ENCODE measurements around the gene NCKAP1.

GRCh38 chr2:183024339-183025095, 13.7 kb downstream of the NCKAP1 start:
- TF ChIP-seq, protein P1, sequence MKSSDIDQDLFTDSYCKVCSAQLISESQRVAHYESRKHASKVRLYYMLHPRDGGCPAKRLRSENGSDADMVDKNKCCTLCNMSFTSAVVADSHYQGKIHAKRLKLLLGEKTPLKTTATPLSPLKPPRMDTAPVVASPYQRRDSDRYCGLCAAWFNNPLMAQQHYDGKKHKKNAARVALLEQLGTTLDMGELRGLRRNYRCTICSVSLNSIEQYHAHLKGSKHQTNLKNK (CRISPR knock-in tag; IDR thresholded peaks at IDR 0.05), result no peak
- no peak for TF ChIP-seq CTCF (IDR thresholded peaks at IDR 0.05)
- no peak for TF ChIP-seq TCF7 (CRISPR knock-in tag; IDR thresholded peaks at IDR 0.05; ENCODE audit: low read depth)
- TF ChIP-seq PRRX2 (CRISPR knock-in tag; IDR thresholded peaks at IDR 0.05), result no peak
- TF ChIP-seq CREB1 (CRISPR knock-in tag; IDR thresholded peaks at IDR 0.05), result no peak
- TF ChIP-seq GABPB1 (CRISPR knock-in tag; IDR thresholded peaks at IDR 0.05), result no peak
- TF ChIP-seq JUN (CRISPR knock-in tag; IDR thresholded peaks at IDR 0.05), result no peak
- no peak for TF ChIP-seq ZBTB43 (CRISPR knock-in tag; IDR thresholded peaks at IDR 0.05)
- no peak for TF ChIP-seq ZNF232 (CRISPR knock-in tag; IDR thresholded peaks at IDR 0.05)
- TF ChIP-seq, protein P2, sequence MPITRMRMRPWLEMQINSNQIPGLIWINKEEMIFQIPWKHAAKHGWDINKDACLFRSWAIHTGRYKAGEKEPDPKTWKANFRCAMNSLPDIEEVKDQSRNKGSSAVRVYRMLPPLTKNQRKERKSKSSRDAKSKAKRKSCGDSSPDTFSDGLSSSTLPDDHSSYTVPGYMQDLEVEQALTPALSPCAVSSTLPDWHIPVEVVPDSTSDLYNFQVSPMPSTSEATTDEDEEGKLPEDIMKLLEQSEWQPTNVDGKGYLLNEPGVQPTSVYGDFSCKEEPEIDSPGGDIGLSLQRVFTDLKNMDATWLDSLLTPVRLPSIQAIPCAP (CRISPR knock-in tag; IDR thresholded peaks at IDR 0.05), result no peak
- TF ChIP-seq, protein P3, sequence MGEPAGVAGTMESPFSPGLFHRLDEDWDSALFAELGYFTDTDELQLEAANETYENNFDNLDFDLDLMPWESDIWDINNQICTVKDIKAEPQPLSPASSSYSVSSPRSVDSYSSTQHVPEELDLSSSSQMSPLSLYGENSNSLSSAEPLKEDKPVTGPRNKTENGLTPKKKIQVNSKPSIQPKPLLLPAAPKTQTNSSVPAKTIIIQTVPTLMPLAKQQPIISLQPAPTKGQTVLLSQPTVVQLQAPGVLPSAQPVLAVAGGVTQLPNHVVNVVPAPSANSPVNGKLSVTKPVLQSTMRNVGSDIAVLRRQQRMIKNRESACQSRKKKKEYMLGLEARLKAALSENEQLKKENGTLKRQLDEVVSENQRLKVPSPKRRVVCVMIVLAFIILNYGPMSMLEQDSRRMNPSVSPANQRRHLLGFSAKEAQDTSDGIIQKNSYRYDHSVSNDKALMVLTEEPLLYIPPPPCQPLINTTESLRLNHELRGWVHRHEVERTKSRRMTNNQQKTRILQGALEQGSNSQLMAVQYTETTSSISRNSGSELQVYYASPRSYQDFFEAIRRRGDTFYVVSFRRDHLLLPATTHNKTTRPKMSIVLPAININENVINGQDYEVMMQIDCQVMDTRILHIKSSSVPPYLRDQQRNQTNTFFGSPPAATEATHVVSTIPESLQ (CRISPR knock-in tag; IDR thresholded peaks at IDR 0.05), result no peak
- TF ChIP-seq USF2 (CRISPR knock-in tag; IDR thresholded peaks at IDR 0.05), result no peak

Data from WTC11 (cell line).